A673 (cell line): Measurements from ENCODE around the gene RDX. TPM values are rescaled to one million over a fixed set of nuclear protein-coding genes. Genes with fewer than 3 reads are reported as not detected.

Source experiments
- BruUV-seq: library from RNA; stranded (reverse); fragments of 400-500 nt; replicated peaks from 2 replicates; lab custom pipeline; 2021; lab: Mats Ljungman, UMichigan
- CTCF ChIA-PET: fragments of 300-600 bp; sonication (Branson Sonifier 250); formaldehyde crosslinking; loops from one replicate; lab custom pipeline; 2022; ENCODE audit warnings: antibody characterized with exemption; lab: Charles Lee
- POLR2A ChIA-PET: fragments of 300-600 bp; sonication (Branson Sonifier 250); formaldehyde crosslinking; loops from one replicate; lab custom pipeline; 2022; ENCODE audit warnings: antibody characterized with exemption; ENCODE audit not compliant: low non-redundant PET; lab: Charles Lee
- DNase-seq: peaks from one replicate; pipeline ENCODE4 v3.0.0-alpha.2; 2015; ENCODE audit warnings: low spot score
- H3K27ac ChIP-seq: fragments of 200-600 bp; sonication (generic); 2 replicates; pipeline ENCODE4 v1.5.1; 2016; ENCODE audit warnings: mixed run types, low read depth, mild to moderate bottlenecking, mixed read lengths, antibody characterized with exemption, low read length; ENCODE audit not compliant: poor library complexity, severe bottlenecking
- H3K27me3 ChIP-seq: fragments of 200-600 bp; sonication (generic); replicated peaks from 2 replicates; pipeline ENCODE4 v1.6.1; 2017; ENCODE audit warnings: mixed run types, low read depth, mild to moderate bottlenecking, mixed read lengths, antibody characterized with exemption, low read length; ENCODE audit not compliant: insufficient read depth, poor library complexity
- H3K36me3 ChIP-seq: fragments of 200-600 bp; sonication (generic); 2 replicates; pipeline ENCODE4 v1.6.1; 2016; ENCODE audit warnings: mixed run types, mild to moderate bottlenecking, mixed read lengths, antibody characterized with exemption, low read length; ENCODE audit not compliant: insufficient read depth, poor library complexity, severe bottlenecking
- H3K4me1 ChIP-seq: fragments of 200-600 bp; sonication (generic); 2 replicates; pipeline ENCODE4 v1.6.1; 2017; ENCODE audit warnings: mixed run types, mild to moderate bottlenecking, mixed read lengths, antibody characterized with exemption, low read length; ENCODE audit not compliant: insufficient read depth, poor library complexity, severe bottlenecking
- H3K4me3 ChIP-seq: fragments of 200-600 bp; sonication (generic); 2 replicates; pipeline ENCODE4 v1.5.1; 2016; ENCODE audit warnings: low read depth, mixed run types, mild to moderate bottlenecking, mixed read lengths, low read length; ENCODE audit not compliant: poor library complexity, severe bottlenecking
- H3K9me3 ChIP-seq: fragments of 200-600 bp; sonication (generic); 2 replicates; pipeline ENCODE4 v1.6.1; 2016; ENCODE audit warnings: mixed run types, low read depth, mild to moderate bottlenecking, mixed read lengths, antibody characterized with exemption, low read length; ENCODE audit not compliant: poor library complexity, severe bottlenecking
- CTCF ChIP-seq: fragments of 300-800, 200-600 bp; sonication (generic); conservative IDR thresholded peaks from 2 replicates; pipeline ENCODE4 v1.5.1; 2017; ENCODE audit warnings: low read depth, mild to moderate bottlenecking, antibody characterized with exemption, low read length, moderate library complexity, mixed read lengths
- EZH2 ChIP-seq: fragments of 200-600 bp; sonication (generic); IDR thresholded peaks from 2 replicates; pipeline ENCODE4 v1.6.1; 2017; ENCODE audit warnings: borderline replicate concordance, low read depth, mild to moderate bottlenecking, mixed read lengths, antibody characterized with exemption, low read length; ENCODE audit not compliant: poor library complexity, severe bottlenecking
- intact Hi-C: fragments of 100-400 bp; cut with micrococcal nuclease; formaldehyde crosslinking; loops from one replicate; pipeline ENCODE4 v1.10.0; 2022; ENCODE audit not compliant: unreplicated experiment
- total RNA-seq: library from RNA; stranded (reverse); gene quantifications from 2 replicates; pipeline ENCODE4 v1.2.3, GENCODE V29; 2021

The RDX gene
- total RNA-seq, 1 experiment from 2014 or later = 395 TPM

GRCh38 chr11:110160437-110160836 is 136.0 kb downstream of the RDX start:
- Histone ChIP-seq H3K27me3 (no peaks in the 10 kb centered on the region), H3K9me3 (no peaks in the 10 kb centered on the region), H3K4me1 (peaks cover 5% of the 10 kb centered on the region), H3K36me3 (peaks cover 41% of the 10 kb centered on the region), H3K27ac (no peak overlapping the region), H3K4me3 (no peak overlapping the region)
- ChIA-PET POLR2A (no interaction called here), CTCF (no interaction called here)
- no TSS peak for BruUV-seq
- TF ChIP-seq CTCF = no peak
- no peak for TF ChIP-seq EZH2
- intact Hi-C loops = no loop called here
- DNase-seq = no peak

- H3K4me3 ChIP-seq = no peak overlapping the region
- ChIA-PET CTCF (no interaction called here), POLR2A (no interaction called here)
- BruUV-seq = no TSS peak
- peak overlapping the region; percentile 9 for H3K27ac ChIP-seq
- peaks cover 5% of the 10 kb centered on the region for H3K4me1 ChIP-seq
- intact Hi-C loops = no loop called here
- H3K9me3 ChIP-seq = no peaks in the 10 kb centered on the region
- H3K27me3 ChIP-seq = no peaks in the 10 kb centered on the region
- TF ChIP-seq EZH2 (no peak), CTCF (no peak)
- DNase-seq = no peak
- H3K36me3 ChIP-seq = peaks cover 37% of the 10 kb centered on the region
Measured at GRCh38 chr11:110160016-110160415, 136.4 kb downstream of the RDX start.

DNA sequence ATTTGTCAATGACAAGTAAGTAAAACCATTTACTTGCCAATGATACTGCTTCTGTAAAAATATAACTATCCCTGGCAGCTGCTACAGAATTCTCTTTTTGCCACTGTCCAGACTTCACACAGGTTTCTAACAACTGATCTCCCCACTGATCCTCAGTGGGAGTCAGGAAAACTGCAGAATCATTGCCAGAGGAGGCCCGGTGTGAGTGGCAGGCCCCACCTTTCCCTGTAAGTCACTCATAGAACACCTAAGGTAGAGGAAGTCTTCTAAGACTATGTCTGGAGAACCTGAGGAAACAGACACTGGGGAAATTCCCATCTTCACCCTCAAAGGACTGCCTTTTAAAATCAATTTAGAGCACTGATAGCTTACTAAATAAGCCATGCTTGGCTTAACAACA is 136.9 kb downstream of the RDX start:
- POLR2A ChIA-PET = interaction anchor here (0.5 kb wide), 1 partner anchor 32 kb away, joined by 4 read pairs; no protein-coding TSS in a partner anchor
- BruUV-seq = no TSS peak
- Histone ChIP-seq H3K36me3 (peaks cover 32% of the 10 kb centered on the region), H3K9me3 (no peaks in the 10 kb centered on the region), H3K4me3 (no peak overlapping the region), H3K27ac (peak overlapping the region; percentile 9), H3K27me3 (no peaks in the 10 kb centered on the region), H3K4me1 (peaks cover 5% of the 10 kb centered on the region)
- CTCF ChIA-PET = no interaction called here
- intact Hi-C loops = no loop called here
- TF ChIP-seq EZH2 (no peak), CTCF (no peak)
- no peak for DNase-seq
